Measurements from ENCODE around the gene KCNE3. TPM values are rescaled to one million over a fixed set of nuclear protein-coding genes. Genes with fewer than 3 reads are reported as not detected.

The KCNE3 gene
- total and polyA plus RNA-seq, 2 of the 4 experiments (the other 2 are of a cell fraction), result 0.05 to 0.18 TPM

GRCh38 chr11:74492974-74493790 is 25.8 kb upstream of the KCNE3 start, which contains the start of gene LIPT2:
Gene LIPT2, minus strand, starts transcription at chr11:74493724. Its CDS starts 21 bp downstream, at chr11:74493703.
- in situ Hi-C loops (cut with MboI; ENCODE audit: low sequenced_read_pairs), result no loop called here
- H4K5ac ChIP-seq (ENCODE audit: low read depth, low read length), result peak within 1 kb of the TSS; percentile 37; the same call in 1 of the 2 replicates
- no peak within 1 kb of the TSS for H2BK20ac ChIP-seq (ENCODE audit: low read depth, low read length)
- no peak within 1 kb of the TSS; the same call in 1 of the 2 replicates for H2AK5ac ChIP-seq (ENCODE audit: low read depth, low read length)
- ChIA-PET CTCF (interaction anchor here (0.5 to 0.7 kb wide), 2 partner anchors 24 to 43 kb away, joined by 3 read pairs; no protein-coding TSS in a partner anchor), POLR2A (ENCODE audit: unreplicated experiment) (interaction anchor here (0.6 to 0.7 kb wide), 2 partner anchors 74 to 408 kb away, joined by 3 to 11 read pairs; no protein-coding TSS in a partner anchor)
- dilution Hi-C loops (cut with HindIII; ENCODE audit: low sequenced_read_pairs, unreplicated experiment), result no loop called here
- peak within 1 kb of the TSS; percentile 77 for H3K4me3 ChIP-seq (ENCODE audit: insufficient read depth, low read depth, low read length)
- H2BK15ac ChIP-seq (ENCODE audit: low read depth, low read length), result no peak within 1 kb of the TSS
- H3K4ac ChIP-seq (ENCODE audit: low read depth, low read length), result peak within 1 kb of the TSS; percentile 31; the same call in 1 of the 2 replicates
- no TSS peak for BruUV-seq (replicated peaks)
- H3K36me3 ChIP-seq (ENCODE audit: control insufficient read depth, insufficient read depth, low read length), result no peaks in the 10 kb centered on the region
- H4K8ac ChIP-seq (ENCODE audit: low read depth in 2 of 2, low read length in 2 of 2), result peak within 1 kb of the TSS; percentile 54 to 72; a peak in 3 of 4 replicates
- peak within 1 kb of the TSS; percentile 56 for H2BK5ac ChIP-seq (ENCODE audit: low read depth, low read length, poor library complexity, severe bottlenecking)
- no peak within 1 kb of the TSS for H4K91ac ChIP-seq (ENCODE audit: insufficient read depth, low read depth, low read length)
- no peak within 1 kb of the TSS for H3K23ac ChIP-seq (ENCODE audit: low read depth, low read length)
- no peak within 1 kb of the TSS for H2BK120ac ChIP-seq (ENCODE audit: low read depth, low read length)
- peaks cover 0 to 4% of the 10 kb centered on the region in 2 experiments; a peak in 1 of 4 replicates for H3K79me1 ChIP-seq (ENCODE audit: low read depth in 1 of 2, low read length in 2 of 2)
- no peaks in the 10 kb centered on the region for H3K9me3 ChIP-seq (ENCODE audit: control insufficient read depth, insufficient read depth, low read length)
- peak within 1 kb of the TSS; percentile 67 for H3K9ac ChIP-seq (ENCODE audit: low read depth, low read length)
- peak within 1 kb of the TSS; percentile 95 for H3K4me2 ChIP-seq (ENCODE audit: low read depth, low read length)
- no peak within 1 kb of the TSS for H3K18ac ChIP-seq (ENCODE audit: low read depth, low read length)
- DNase-seq, result peak; percentile 95
- intact Hi-C loops (cut with micrococcal nuclease), result no loop called here
- peaks cover 8% of the 10 kb centered on the region; the same call in 1 of the 2 replicates for H3K9me1 ChIP-seq (ENCODE audit: insufficient read depth, low read length)
- H4K20me1 ChIP-seq (ENCODE audit: insufficient read depth, low read length), result no peaks in the 10 kb centered on the region
- peak within 1 kb of the TSS; percentile 95 for H2AFZ ChIP-seq (replicated peaks; ENCODE audit: low read length, poor library complexity)
- ATAC-seq (ENCODE audit: low read depth), result peak; percentile 99
- H3K14ac ChIP-seq (replicated peaks; ENCODE audit: low read depth, low read length), result peak within 1 kb of the TSS; percentile 61
- no peak for TF ChIP-seq CHD1 (IDR thresholded peaks at IDR 0.05; ENCODE audit: low read depth, low read length)
- TF ChIP-seq MAFK (IDR thresholded peaks at IDR 0.05; ENCODE audit: low read depth, low read length), result no peak
- no peak for TF ChIP-seq RFX5 (IDR thresholded peaks at IDR 0.05; ENCODE audit: low read depth, low read length)
- TF ChIP-seq FOS (IDR thresholded peaks at IDR 0.05; ENCODE audit: low read depth, low read length), result 0 out of 2 replicates have a peak, but pooled peaks have one; percentile 29
- no peak for TF ChIP-seq BHLHE40 (IDR thresholded peaks at IDR 0.05; ENCODE audit: low read depth, low read length)
- TF ChIP-seq ELK1 (IDR thresholded peaks at IDR 0.05; ENCODE audit: borderline replicate concordance, low read depth, low read length), result no peak
- TF ChIP-seq CTCF (conservative IDR thresholded peaks at IDR 0.05; ENCODE audit: low read depth, low read length), result no peak
- TF ChIP-seq SMC3 (IDR thresholded peaks at IDR 0.05; ENCODE audit: low read depth, low read length), result no peak
- no peak for TF ChIP-seq NFE2L2 (IDR thresholded peaks at IDR 0.05; ENCODE audit: low read depth, low read length)
- peak; percentile 87; the same call in 1 of the 2 replicates for TF ChIP-seq MAZ (IDR thresholded peaks at IDR 0.05; ENCODE audit: borderline replicate concordance, low read depth, low read length)
- TF ChIP-seq USF2 (IDR thresholded peaks at IDR 0.05; ENCODE audit: low read depth, low read length), result no peak
- TF ChIP-seq POLR2A (IDR thresholded peaks at IDR 0.05; ENCODE audit: low read depth, low read length), result peak; percentile 32; the same call in 1 of the 2 replicates
- no peak for TF ChIP-seq CEBPB (IDR thresholded peaks at IDR 0.05; ENCODE audit: low read depth, low read length)
- no peak for TF ChIP-seq RAD21 (IDR thresholded peaks at IDR 0.05; ENCODE audit: low read length)
- 1% methylated on average over 48 of the region's 94 CpGs; no CpG with 5 or more reads in 1 of the 2 experiments for WGBS, 2 experiments (ENCODE audit: extremely low coverage in 2 of 2, insufficient read length in 1 of 2)
- peak within 1 kb of the TSS; percentile 12 for H2AK9ac ChIP-seq (replicated peaks; ENCODE audit: low read depth, low read length, poor library complexity)
- no peak within 1 kb of the TSS; the same call in 1 of the 2 replicates for H3K56ac ChIP-seq (ENCODE audit: extremely low read depth, insufficient read depth, low read length)
- peak within 1 kb of the TSS; percentile 67 for H3K27ac ChIP-seq (ENCODE audit: insufficient read depth, low read length)
- no peaks in the 10 kb centered on the region for H3K4me1 ChIP-seq (ENCODE audit: control insufficient read depth, insufficient read depth, low read length)
- H3K27me3 ChIP-seq (ENCODE audit: control insufficient read depth, insufficient read depth, low read length), result no peaks in the 10 kb centered on the region
